COLO668 (cell line): ENCODE measurements around the gene EXOC2.
A peak's percentile ranks its signal among the peaks of the same experiment; 100 is the strongest.
"Not testable (repeated sequence)": the region's sequence is repeated elsewhere in the genome, so short reads cannot be mapped to it uniquely, and the experiment has no call there.

ENCODE experiments used
- DNase-seq: peaks from one replicate; lab custom pipeline; 2025; ENCODE audit not compliant: unreplicated experiment; lab: John Stamatoyannopoulos, UW

EXOC2 gene

DNA sequence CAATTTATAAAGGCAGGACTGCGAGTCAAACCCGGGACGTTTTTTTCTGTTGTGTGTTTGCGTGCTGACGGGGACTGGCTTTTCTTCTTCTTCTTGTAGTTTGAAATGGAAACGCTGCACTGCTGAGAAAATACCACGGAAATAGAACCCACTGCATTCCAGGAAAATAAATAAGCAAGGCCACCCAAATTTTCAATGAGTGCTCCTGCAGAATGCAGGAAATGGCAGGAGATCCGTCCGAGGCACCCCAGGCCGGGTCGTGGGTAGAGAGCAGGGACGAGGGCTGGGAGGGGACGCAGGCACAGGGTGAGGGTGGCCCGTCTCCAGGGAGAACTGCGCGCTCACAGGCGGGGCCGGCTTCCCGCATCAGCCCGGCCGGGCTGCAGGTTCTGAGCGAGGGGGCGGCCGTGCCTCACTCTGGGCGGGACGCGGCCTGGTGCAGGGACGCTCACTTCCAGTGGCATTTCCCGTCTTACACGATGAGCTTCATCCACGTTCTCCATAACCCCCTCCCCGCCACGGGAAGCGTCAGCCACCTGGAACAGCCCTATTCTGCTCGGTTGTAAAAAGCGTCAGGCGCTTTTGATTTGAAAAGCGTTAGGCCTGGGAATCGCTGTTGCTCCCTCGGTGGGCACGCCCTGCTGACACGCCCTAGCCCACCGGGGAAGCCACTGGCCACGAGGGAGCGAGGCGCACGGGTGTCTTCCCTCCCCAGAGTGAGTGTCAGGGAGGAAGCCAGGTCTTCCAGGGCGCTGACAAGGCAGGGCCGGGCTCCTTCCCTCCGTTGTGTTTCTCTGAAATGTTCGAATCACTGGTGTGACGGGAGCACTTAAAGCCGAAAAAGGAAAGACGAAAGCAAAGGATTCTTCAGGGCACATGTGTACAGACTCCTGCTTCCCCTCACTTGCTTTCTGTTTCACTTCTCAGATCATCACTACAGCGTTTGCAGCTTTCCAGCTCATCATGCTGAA, 17.9 kb upstream of the EXOC2 start:
- DNase-seq = peak; percentile 19

DNA sequence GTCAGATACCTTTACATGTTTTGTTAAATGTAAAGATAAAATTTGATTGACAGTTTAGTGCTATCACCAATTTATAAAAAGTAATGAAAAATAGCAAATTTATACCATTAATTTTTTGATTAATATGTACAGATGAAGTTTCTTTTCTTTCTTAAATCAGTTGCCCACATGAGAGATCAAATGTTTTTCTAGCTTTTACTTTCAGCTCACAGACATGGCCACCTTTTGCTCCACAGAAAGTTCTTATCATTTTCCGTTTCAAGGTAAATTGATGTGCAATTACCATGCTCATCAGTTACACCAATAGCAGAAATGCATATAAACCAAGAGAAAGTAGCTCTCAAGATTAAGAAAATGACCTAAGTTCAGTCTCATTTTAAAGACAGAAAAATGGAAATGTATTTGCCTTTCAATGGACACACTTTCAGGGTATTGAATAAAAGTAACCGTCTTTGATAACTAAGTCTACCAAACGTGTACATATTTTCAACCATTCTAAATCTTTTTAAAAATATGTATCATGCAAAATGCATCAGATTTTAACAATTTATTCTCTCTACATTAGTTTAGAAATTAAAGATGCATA, 16.6 kb upstream of the EXOC2 start:
- DNase-seq = no peak

DNA sequence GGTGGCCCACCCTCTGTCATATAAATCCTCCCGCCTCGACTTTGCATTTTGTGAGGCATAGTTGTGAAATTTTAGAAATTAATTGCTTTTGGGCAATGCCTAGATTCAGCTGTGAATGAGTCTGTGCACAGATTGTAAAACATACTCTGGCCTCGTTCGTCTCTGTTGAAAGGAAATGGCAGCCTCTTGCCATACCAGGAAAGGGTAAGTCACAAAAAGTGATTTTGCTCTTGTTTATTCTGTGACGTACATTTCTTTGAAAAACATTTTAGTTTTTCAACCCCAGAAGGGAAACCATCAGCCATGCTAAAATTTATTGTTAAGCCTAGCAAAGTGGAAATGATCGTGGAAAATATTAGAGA, 15.3 kb upstream of the EXOC2 start:
- no peak for DNase-seq

DNA sequence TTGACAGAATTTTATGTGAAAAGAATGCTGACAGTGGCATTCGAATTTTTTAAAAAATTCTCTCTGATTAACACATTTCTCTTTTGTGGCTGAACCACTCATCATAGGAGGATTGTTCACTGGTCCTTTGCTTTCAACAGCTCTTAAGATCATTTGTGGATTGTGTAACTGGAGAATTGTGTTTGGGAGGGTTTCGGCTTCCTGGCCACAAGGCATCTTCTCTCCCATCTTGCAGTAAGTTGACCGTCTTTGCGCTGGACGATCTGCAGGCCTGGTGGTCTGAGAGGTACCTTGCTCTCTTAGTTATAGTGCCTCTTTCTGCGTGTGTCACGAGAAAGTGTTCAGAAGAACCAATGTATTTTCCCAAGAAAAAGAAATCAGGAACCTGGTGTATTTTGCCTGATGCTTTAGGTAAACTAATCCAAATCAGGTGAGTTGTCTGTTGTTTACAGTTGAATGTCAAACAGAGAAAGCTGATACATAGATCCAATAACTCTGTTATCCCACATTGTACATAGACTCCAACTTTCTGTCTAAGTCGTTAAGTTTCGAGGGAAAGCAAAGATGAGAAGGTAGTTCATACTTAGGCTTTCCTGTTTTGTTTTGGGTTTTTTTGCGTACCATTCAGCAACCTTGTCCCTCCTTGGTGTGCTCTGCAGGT, 14.8 kb upstream of the EXOC2 start:
- no peak for DNase-seq

DNA sequence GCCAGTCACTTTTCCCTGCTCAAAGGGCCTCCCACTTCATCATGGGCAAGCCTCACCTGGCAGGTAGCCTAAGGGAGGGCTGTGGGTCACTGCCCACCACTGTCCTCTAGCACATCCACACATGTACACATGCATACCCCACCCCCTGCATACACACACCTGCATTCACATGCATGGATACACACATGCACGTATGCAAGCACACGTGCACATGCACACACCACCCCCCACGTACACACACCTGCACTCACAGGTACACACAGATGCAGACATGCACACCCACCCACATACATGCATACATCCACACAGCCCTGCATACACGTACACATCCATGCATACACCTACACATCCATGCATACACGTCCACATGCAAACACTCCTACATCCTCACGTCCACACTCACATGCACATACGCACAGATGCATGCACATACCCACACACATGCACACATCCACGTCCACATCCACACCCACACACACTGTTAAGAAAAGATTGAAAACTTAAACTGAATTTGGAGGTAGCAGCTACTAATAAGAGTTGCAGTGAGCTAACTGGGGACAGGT, 14.0 kb upstream of the EXOC2 start:
- no peak for DNase-seq

DNA sequence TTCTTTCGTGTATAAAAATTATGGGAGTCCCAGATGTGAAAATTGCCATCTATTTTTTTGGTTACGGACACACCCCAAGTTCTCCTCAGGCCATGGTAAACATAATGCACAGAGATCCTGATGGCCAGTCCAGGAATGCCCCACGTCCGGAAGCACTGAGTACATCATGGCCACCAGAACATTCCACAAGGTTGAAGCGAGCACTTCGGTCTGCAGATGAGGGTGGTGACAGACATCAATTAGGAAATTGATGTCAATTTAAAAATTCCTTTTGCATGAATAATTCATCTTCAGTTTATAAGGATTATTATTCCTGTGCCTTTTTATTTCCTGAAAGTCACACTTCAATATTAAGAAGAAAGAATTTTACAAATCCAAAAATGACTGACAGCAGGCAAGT, 13.2 kb upstream of the EXOC2 start:
- no peak for DNase-seq

DNA sequence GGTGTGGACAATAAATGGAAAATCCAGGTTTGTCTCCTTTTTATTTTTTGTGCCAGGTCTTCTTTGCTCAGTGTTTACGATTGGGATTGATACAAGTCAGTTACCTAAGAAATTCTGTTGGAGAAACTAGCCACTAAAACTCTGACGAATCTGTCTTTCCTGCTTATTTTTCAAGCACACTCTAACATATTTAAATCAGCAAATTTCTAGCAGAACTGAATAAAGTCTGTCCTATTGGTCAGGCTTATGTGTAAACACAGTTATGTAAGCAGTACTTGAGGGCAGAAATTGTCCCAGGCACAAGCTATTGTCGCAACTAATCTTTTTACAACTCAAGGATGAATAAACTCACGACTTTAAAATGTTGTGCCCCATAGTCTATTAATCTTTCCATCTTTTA, 12.1 kb upstream of the EXOC2 start:
- DNase-seq = no peak

DNA sequence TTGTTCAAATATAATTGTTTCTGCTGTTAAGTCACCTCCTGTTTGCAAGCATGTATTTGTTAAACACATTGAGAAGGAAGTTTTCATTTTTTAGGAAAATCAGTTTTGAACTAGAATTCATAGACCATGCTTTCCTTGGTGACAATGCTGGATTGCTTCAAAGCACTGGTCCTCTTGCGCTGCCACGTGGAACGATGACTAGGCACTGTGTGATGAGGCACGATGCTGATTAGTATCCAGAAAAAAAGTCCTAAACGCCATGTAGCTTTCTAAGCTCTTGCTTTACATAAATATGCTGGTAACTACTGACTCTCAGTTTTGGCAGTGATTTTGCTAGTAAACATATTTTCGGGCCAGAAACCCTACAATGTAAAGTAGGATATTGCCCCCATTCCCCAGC, 11.1 kb upstream of the EXOC2 start:
- no peak for DNase-seq

DNA sequence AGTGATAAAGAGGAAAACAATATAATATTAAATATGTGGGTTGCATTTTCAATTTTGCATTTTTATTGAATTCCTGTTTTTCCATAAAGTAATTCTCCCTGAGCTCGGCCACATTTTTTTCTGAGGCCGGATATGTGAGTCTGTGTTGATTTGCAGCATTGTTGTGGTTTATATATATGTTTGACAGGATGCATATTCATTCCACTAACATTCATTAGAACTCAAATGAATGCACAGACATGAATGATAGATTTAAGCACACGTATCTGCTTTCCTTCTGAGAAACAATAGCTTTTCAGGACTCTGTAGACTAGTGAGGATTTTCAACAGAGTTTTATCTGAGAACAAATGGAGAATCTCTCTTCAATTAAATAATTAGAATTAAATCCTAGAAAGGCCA, 10.6 kb upstream of the EXOC2 start:
- DNase-seq = no peak

DNA sequence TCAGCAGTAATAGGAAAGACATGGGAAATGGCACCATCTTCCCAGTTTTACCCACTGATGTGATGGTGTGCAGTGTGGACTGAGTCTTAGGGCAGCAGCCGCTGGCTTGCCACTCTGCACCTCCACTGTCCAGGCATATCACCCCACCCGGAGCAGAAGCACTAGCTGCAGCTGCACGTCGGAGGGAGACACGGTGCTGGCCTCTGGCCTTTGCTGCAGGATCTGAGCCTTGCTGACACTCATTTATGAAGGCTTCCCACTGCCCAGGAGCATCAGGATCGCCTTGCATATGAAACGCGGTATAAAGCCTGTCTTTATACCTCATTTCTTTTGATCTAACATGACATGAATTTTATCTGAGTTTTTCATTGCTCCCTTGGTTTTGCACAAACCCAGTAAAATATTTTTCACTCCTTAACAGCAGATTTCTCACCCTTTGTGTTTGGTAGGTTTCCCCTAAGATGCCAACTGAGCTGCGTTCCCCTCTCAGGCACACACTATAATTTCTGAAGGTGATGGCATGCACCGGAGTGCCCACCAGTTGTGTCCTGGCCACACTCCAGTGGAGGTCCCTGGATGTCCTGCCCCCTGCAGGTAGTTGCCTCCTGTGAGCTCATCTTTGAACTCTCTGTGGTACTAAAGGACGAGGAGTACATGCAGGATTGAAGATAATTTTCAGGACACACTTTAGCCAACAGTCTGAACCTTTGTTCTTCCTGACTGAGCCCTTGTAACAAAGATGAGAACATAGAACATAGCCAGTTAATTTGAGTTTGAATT, 9.0 kb upstream of the EXOC2 start:
- no peak for DNase-seq

DNA sequence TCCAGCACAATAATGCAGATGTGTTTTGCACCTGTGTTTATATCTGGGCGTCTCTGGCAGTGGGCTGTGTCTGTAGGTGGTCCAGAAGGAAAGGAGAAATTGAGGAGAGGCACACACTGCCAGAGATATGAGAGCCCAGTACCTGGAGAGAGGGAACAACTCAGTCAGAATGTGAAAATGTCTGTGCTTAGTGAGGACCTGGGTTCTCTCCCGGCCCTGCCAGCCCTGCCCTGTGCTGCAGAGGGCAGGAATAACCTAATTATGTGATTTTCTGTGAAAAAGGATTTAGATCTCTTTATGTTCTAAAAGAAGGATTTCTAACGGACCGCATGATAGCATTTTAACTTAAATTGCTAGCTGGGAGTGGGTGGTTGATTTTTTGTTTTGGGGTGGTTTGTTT, 8.3 kb upstream of the EXOC2 start:
- DNase-seq = no peak

DNA sequence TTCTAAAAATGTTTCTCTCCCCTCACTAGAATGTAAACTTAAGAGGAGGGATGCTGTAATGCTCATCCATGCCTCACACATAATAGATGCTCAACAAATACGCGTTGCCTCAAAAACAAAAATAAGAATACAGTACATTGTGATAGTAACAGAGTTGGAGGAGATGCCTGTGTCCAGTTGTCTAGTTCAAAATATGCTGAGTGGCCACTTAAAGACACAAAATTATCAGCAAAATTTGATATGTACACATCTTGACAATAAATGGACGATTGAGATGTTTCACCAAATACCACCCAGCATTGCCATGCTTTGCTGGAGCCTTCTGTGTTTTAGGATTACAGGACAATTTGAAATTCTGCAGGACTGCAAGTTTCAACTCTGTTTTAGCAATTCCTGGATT, 7.6 kb upstream of the EXOC2 start:
- DNase-seq = no peak

DNA sequence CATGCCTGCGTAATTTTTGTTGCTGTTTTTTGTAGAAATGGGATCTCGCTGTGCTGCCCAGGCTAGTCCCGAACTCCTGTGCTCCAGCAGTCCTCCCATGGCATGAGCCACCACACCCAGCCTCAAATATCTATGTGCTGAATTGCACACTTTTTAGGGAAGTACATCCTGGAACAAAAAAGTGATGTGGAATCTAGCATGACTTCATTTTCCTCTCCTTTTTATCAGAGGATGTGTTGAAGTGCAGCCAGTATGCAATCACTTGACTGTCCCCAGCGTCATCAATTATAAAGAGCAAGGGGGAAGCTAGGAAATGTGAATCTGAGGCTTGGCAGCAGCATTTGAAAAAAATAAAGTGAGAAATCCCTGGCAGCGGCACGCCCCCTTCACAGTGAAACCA, 6.4 kb upstream of the EXOC2 start:
- DNase-seq = no peak

DNA sequence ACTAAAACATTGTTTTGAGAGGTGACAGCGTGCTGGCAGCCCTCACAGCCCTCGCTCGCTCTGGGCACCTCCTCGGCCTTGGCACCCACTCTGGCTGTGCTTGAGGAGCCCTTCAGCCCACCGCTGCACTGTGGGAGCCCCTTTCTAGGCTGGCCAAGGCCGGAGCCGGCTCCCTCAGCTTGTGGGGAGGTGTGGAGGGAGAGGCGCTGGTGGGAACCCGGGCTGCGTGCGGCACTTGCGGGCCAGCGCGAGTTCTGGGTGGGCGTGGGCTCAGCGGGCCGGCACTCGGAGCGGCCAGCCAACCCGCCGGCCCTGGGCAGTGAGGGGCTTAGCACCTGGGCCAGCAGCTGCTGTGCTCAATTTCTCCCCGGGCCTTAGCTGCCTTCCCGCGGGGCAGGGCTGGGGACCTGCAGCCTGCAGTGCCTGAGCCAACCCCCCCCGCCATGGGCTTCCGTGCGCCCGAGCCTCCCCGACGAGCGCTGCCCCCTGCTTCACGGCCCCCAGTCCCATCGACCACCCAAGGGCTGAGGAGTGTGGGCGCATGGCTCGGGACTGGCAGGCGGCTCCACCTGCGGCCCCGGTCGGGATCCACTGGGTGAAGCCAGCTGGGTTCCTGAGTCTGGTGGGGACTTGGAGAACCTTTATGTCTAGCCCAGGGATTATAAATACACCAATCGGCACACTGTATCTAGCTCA, 1.6 kb upstream of the EXOC2 start:
- not testable (repeated sequence) for DNase-seq

DNA sequence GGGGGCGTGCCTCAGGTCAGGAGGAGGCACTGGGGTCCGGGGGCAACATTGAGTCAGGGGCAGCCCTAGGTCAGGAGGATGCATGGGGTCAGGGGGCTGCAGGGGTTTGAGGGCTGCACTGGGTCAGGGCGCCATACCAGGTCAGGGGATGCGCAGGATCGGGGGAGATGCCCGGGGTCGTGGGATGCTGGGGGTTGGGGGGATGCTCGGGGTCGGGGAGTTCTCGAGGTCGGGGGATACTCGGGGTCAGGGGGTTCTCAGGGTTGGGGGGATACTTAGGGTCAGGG, 727 bp upstream of the EXOC2 start:
- DNase-seq = no peak

DNA sequence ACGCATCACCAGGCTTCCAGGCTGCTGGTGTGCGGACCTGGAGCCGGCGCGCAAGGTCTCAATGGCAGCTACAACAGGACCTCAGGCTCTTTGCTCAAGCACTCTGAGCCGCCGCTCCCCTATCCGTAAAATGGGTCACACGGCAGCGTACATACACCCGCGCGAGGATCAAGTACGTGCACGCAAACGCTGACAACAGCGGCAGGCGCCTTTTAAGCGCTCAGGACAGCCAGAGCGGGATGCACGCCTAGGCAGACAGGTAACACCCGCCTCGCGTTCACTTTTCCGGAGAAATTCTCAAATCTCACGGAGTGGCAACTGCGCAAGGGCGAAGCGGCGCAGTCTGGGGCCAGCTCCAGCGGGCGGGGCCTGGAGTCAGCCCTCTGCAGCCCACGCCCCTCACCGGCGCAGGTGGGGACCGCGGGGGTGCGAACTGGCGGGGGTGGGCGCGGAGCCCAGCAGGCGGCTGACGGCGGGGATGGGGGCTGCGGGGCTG, 535 bp downstream of the EXOC2 start:
- DNase-seq = peak; percentile 60

DNA sequence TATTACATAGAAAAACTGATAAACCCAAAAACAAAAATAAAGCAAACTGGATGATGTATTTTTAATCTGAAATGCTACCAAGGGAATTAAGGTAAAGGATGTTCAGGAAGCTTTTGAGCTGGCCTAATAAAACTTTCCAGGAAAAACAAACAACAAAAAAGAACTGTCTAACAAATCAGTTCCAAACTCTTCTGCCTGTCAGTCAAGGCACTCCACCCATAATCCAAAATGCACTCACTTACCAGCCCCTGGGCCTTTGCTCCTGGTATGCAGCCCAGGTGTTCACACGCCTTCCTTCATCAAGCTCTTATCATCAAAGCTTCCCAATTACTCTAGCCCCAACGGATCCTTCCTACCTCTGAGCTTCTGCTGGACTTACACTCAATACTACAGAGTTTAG, 3.7 kb downstream of the EXOC2 start:
- DNase-seq = no peak

DNA sequence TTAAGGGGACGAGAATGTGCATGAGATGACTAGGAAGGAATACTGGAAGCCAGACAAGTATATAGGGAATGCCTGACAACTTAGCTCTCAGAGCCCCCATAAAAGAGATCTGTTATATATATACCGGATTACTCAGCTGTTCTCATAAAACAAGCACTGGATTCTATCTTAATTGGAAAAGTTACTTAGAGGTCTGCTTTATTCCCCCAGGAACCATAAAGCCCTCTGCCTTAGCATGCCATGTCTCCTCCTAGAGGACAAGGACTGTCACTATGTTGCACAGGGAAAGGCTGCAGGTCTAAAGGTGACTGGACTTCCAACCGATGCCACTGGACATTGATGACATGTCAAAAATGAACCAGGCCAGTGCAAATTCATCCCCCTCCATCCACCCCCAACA, 6.4 kb downstream of the EXOC2 start:
- DNase-seq = no peak

DNA sequence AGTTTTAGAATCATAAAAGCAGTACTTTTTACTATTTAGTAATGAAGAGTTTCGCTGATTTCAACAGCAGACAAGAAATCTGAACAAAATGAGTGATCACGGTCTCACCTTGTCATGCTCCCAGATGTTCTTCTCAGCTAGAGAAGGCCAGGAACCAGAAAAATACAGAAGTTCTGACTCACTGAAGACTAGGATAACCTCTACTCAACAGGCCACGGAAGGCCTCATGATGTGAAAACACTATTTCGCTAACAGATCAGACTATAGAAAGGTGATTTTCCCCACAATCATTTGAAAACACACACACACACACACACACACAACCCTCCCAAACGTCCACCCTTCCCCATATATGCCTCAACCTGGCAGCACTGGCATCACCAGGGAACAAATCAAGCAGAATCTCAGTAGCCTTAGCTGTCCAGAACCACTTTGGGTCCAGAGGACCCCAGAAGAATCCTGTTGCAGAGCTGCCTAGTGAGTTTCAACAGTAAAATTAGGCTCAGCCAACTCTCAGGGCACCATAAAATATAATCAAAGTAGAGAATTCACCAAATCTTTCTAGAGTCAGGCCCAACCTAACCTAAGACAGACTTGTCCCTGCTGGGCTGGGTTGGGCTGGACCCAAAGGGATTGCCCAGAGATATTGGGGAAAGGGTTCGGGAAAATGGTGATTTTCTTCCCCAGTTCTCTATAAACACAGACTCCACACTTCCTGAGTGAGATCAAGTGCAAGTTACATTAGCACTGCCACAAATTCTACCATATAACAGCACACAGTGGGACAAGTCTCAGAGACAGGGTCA, 7.9 kb downstream of the EXOC2 start:
- no peak for DNase-seq
